Measurements from ENCODE around the gene GATA3. TPM values are rescaled to one million over a fixed set of nuclear protein-coding genes. Genes with fewer than 3 reads are reported as not detected.
A peak's percentile ranks its signal among the peaks of the same experiment; 100 is the strongest.
"Not testable (repeated sequence)": the region's sequence is repeated elsewhere in the genome, so short reads cannot be mapped to it uniquely, and the experiment has no call there.

Gene GATA3
- 10 to 100 TPM; 40.4 to 50.2 TPM for total RNA-seq

- ATAC-seq (replicated peaks in 1 of 2) (peak; percentile 59), DNase-seq (peak; percentile 85 to 88)
- no peaks in the 10 kb centered on the region for H3K9me3 Mint-ChIP-seq
- H3K36me3 Mint-ChIP-seq (ENCODE audit: insufficient read depth in 2 of 2): peaks cover 12 to 23% of the 10 kb centered on the region in 2 donors
- peaks cover 49% of the 10 kb centered on the region for H3K4me1 Mint-ChIP-seq (ENCODE audit: low read depth)
- H3K27ac Mint-ChIP-seq: peak within 1 kb of the TSS; percentile 100
- H3K27me3 Mint-ChIP-seq (ENCODE audit: low read depth): peaks cover 17% of the 10 kb centered on the region
- H3K4me3 Mint-ChIP-seq: peak within 1 kb of the TSS; percentile 90 to 100
These were observed at the start of gene GATA3 for GRCh38 chr10:8054494-8055407. Gene GATA3, plus strand, starts transcription at chr10:8054688. Its CDS starts 968 bp downstream, at chr10:8055656.

- DNase-seq (no peak), ATAC-seq (replicated peaks in 1 of 2) (no peak)
- Mint-ChIP-seq H3K27ac (no peak overlapping the region), H3K27me3 (ENCODE audit: low read depth) (no peaks in the 10 kb centered on the region), H3K4me1 (ENCODE audit: low read depth) (no peaks in the 10 kb centered on the region), H3K36me3 (ENCODE audit: insufficient read depth in 2 of 2) (peaks cover 11 to 29% of the 10 kb centered on the region in 2 donors), H3K4me3 (no peak overlapping the region), H3K9me3 (peaks cover 8 to 9% of the 10 kb centered on the region in 2 donors)
These were observed 48.1 kb upstream of the GATA3 start for GRCh38 chr10:8006274-8006999.

GRCh38 chr10:8009031-8009430 is 45.5 kb upstream of the GATA3 start:
- Mint-ChIP-seq H3K36me3 (ENCODE audit: insufficient read depth in 2 of 2) (peaks cover 2 to 18% of the 10 kb centered on the region in 2 donors), H3K4me3 (no peak overlapping the region), H3K27ac (no peak overlapping the region), H3K4me1 (ENCODE audit: low read depth) (no peaks in the 10 kb centered on the region), H3K9me3 (peaks cover 4 to 6% of the 10 kb centered on the region in 2 donors), H3K27me3 (ENCODE audit: low read depth) (no peaks in the 10 kb centered on the region)
- no peak for DNase-seq
- no peak for ATAC-seq (replicated peaks in 1 of 2)

GRCh38 chr10:8013006-8013405 is 41.5 kb upstream of the GATA3 start:
- H3K4me3 Mint-ChIP-seq: no peak overlapping the region
- H3K4me1 Mint-ChIP-seq (ENCODE audit: low read depth): no peaks in the 10 kb centered on the region
- peaks cover 3 to 11% of the 10 kb centered on the region in 2 donors for H3K36me3 Mint-ChIP-seq (ENCODE audit: insufficient read depth in 2 of 2)
- no peak overlapping the region for H3K27ac Mint-ChIP-seq
- ATAC-seq (replicated peaks in 1 of 2) (no peak), DNase-seq (no peak)
- H3K27me3 Mint-ChIP-seq (ENCODE audit: low read depth): no peaks in the 10 kb centered on the region
- no peaks in the 10 kb centered on the region for H3K9me3 Mint-ChIP-seq

GRCh38 chr10:8013619-8014018 is 40.9 kb upstream of the GATA3 start:
- Mint-ChIP-seq H3K36me3 (ENCODE audit: insufficient read depth in 2 of 2) (peaks cover 3 to 11% of the 10 kb centered on the region in 2 donors), H3K9me3 (no peaks in the 10 kb centered on the region), H3K27ac (no peak overlapping the region), H3K4me1 (ENCODE audit: low read depth) (no peaks in the 10 kb centered on the region), H3K4me3 (no peak overlapping the region), H3K27me3 (ENCODE audit: low read depth) (no peaks in the 10 kb centered on the region)
- ATAC-seq (replicated peaks in 1 of 2) (no peak), DNase-seq (no peak)

- Mint-ChIP-seq H3K27ac (no peak overlapping the region), H3K36me3 (ENCODE audit: insufficient read depth in 2 of 2) (peaks cover 3 to 9% of the 10 kb centered on the region in 2 donors)
These were observed 39.8 kb upstream of the GATA3 start for GRCh38 chr10:8014649-8015048.

GRCh38 chr10:8017277-8017676 is 37.2 kb upstream of the GATA3 start:
- Mint-ChIP-seq H3K4me3 (no peak overlapping the region), H3K27me3 (ENCODE audit: low read depth) (no peaks in the 10 kb centered on the region), H3K4me1 (ENCODE audit: low read depth) (no peaks in the 10 kb centered on the region), H3K27ac (no peak overlapping the region), H3K9me3 (no peaks in the 10 kb centered on the region), H3K36me3 (ENCODE audit: insufficient read depth in 2 of 2) (peaks cover 3 to 8% of the 10 kb centered on the region in 2 donors)
- DNase-seq (no peak), ATAC-seq (replicated peaks in 1 of 2) (no peak)

More at GRCh38 chr10:8014649-8015048, 39.8 kb upstream of the GATA3 start:
- no peaks in the 10 kb centered on the region for H3K9me3 Mint-ChIP-seq
- H3K27me3 Mint-ChIP-seq (ENCODE audit: low read depth): no peaks in the 10 kb centered on the region
- H3K4me3 Mint-ChIP-seq: no peak overlapping the region
- no peaks in the 10 kb centered on the region for H3K4me1 Mint-ChIP-seq (ENCODE audit: low read depth)
- DNase-seq (no peak), ATAC-seq (replicated peaks in 1 of 2) (no peak)

GRCh38 chr10:8023321-8023720 is 31.2 kb upstream of the GATA3 start:
- H3K36me3 Mint-ChIP-seq (ENCODE audit: insufficient read depth in 2 of 2): no peaks in the 10 kb centered on the region
- peaks cover 17% of the 10 kb centered on the region for H3K27me3 Mint-ChIP-seq (ENCODE audit: low read depth)
- peaks cover 7% of the 10 kb centered on the region for H3K4me1 Mint-ChIP-seq (ENCODE audit: low read depth)
- H3K9me3 Mint-ChIP-seq: no peaks in the 10 kb centered on the region
- no peak overlapping the region for H3K27ac Mint-ChIP-seq
- DNase-seq (no peak), ATAC-seq (replicated peaks in 1 of 2) (no peak)
- no peak overlapping the region for H3K4me3 Mint-ChIP-seq

- Mint-ChIP-seq H3K4me1 (ENCODE audit: low read depth) (peaks cover 7% of the 10 kb centered on the region), H3K36me3 (ENCODE audit: insufficient read depth in 2 of 2) (no peaks in the 10 kb centered on the region), H3K27ac (no peak overlapping the region), H3K9me3 (no peaks in the 10 kb centered on the region), H3K27me3 (ENCODE audit: low read depth) (peaks cover 17% of the 10 kb centered on the region), H3K4me3 (no peak overlapping the region)
- DNase-seq: no peak
- no peak for ATAC-seq (replicated peaks in 1 of 2)
These were observed 30.6 kb upstream of the GATA3 start for GRCh38 chr10:8023851-8024250.

- Mint-ChIP-seq H3K27ac (no peak overlapping the region), H3K4me1 (ENCODE audit: low read depth) (peaks cover 7% of the 10 kb centered on the region)
- no peak for ATAC-seq (replicated peaks in 1 of 2)
These were observed 27.9 kb upstream of the GATA3 start for GRCh38 chr10:8026349-8027259.

GRCh38 chr10:8031211-8031610 is 23.3 kb upstream of the GATA3 start:
- H3K9me3 Mint-ChIP-seq; DNase-seq; ATAC-seq (replicated peaks in 1 of 2); H3K36me3 Mint-ChIP-seq (ENCODE audit: insufficient read depth in 2 of 2); H3K27ac Mint-ChIP-seq; H3K4me3 Mint-ChIP-seq: not testable (repeated sequence)
- Mint-ChIP-seq H3K4me1 (ENCODE audit: low read depth) (peaks cover 14% of the 10 kb centered on the region), H3K27me3 (ENCODE audit: low read depth) (peaks cover 49% of the 10 kb centered on the region)

More at GRCh38 chr10:8026349-8027259, 27.9 kb upstream of the GATA3 start:
- DNase-seq: no peak
- Mint-ChIP-seq H3K4me3 (peak overlapping the region; percentile 60 to 68), H3K36me3 (ENCODE audit: insufficient read depth in 2 of 2) (no peaks in the 10 kb centered on the region), H3K27me3 (ENCODE audit: low read depth) (peaks cover 30% of the 10 kb centered on the region), H3K9me3 (no peaks in the 10 kb centered on the region)

- ATAC-seq (replicated peaks in 1 of 2) (no peak), DNase-seq (no peak)
- H3K27ac Mint-ChIP-seq: no peak overlapping the region
- H3K4me3 Mint-ChIP-seq: no peak overlapping the region
- H3K9me3 Mint-ChIP-seq: peaks cover 0 to 2% of the 10 kb centered on the region in 2 donors
- H3K36me3 Mint-ChIP-seq (ENCODE audit: insufficient read depth in 2 of 2): peaks cover 2 to 6% of the 10 kb centered on the region in 2 donors
- H3K27me3 Mint-ChIP-seq (ENCODE audit: low read depth): peaks cover 49% of the 10 kb centered on the region
- H3K4me1 Mint-ChIP-seq (ENCODE audit: low read depth): peaks cover 13% of the 10 kb centered on the region
These were observed 21.9 kb upstream of the GATA3 start for GRCh38 chr10:8032558-8032957.
